GM21367 (cell line): ENCODE measurements around the gene LIMA1.
"Not testable (repeated sequence)": the region's sequence is repeated elsewhere in the genome, so short reads cannot be mapped to it uniquely, and the experiment has no call there.

Experiments used
- ATAC-seq: cut with Tn5 transposase; IDR thresholded peaks from one replicate; pipeline ENCODE4 v1.9.1; 2021; ENCODE audit not compliant: unreplicated experiment

The LIMA1 gene

GRCh38 chr12:50219001-50219400 is 64.3 kb downstream of the LIMA1 start:
- not testable (repeated sequence) for ATAC-seq

GRCh38 chr12:50218386-50218785 is 64.9 kb downstream of the LIMA1 start:
- no peak for ATAC-seq

- no peak for ATAC-seq
Measured at GRCh38 chr12:50217202-50217601, 66.1 kb downstream of the LIMA1 start.

GRCh38 chr12:50215033-50215432 is 68.3 kb downstream of the LIMA1 start:
- no peak for ATAC-seq

- ATAC-seq = no peak
Measured at GRCh38 chr12:50214018-50214417, 69.3 kb downstream of the LIMA1 start.

GRCh38 chr12:50213439-50213838 is 69.9 kb downstream of the LIMA1 start:
- ATAC-seq = no peak

GRCh38 chr12:50212071-50212467 is 71.3 kb downstream of the LIMA1 start:
- no peak for ATAC-seq

- no peak for ATAC-seq
Measured at GRCh38 chr12:50211392-50212070, 71.8 kb downstream of the LIMA1 start.

GRCh38 chr12:50207424-50207823 is 75.9 kb downstream of the LIMA1 start:
- no peak for ATAC-seq

- no peak for ATAC-seq
Measured at GRCh38 chr12:50205648-50206047, 77.7 kb downstream of the LIMA1 start.

- ATAC-seq = no peak
Measured at GRCh38 chr12:50203691-50204090, 79.6 kb downstream of the LIMA1 start.

- no peak for ATAC-seq
Measured at GRCh38 chr12:50201987-50202521, 81.3 kb downstream of the LIMA1 start.

GRCh38 chr12:50200552-50201273 is 82.6 kb downstream of the LIMA1 start:
- ATAC-seq = no peak

GRCh38 chr12:50198829-50199228 is 84.5 kb downstream of the LIMA1 start:
- no peak for ATAC-seq

GRCh38 chr12:50197297-50197727 is 86.0 kb downstream of the LIMA1 start:
- ATAC-seq = no peak

GRCh38 chr12:50196537-50196936 is 86.8 kb downstream of the LIMA1 start:
- ATAC-seq = no peak

GRCh38 chr12:50195832-50196231 is 87.5 kb downstream of the LIMA1 start:
- no peak for ATAC-seq

- no peak for ATAC-seq
Measured at GRCh38 chr12:50192908-50193307, 90.4 kb downstream of the LIMA1 start.

GRCh38 chr12:50192236-50192635 is 91.1 kb downstream of the LIMA1 start:
- ATAC-seq = no peak

- ATAC-seq = no peak
Measured at GRCh38 chr12:50190859-50191258, 92.5 kb downstream of the LIMA1 start.

- no peak for ATAC-seq
Measured at GRCh38 chr12:50188875-50189575, 94.3 kb downstream of the LIMA1 start.
